Upper lobe of left lung (tissue), 4 donors: ENCODE results near the gene C1S.

Experiments used
- CTCF ChIP-seq, 6 experiments: fragments of 450-650 bp in 4 of 6; fragments of 200-600 bp in 2 of 6; sonication (generic) in 2 of 6; IDR thresholded peaks; one replicate each; pipeline ENCODE4 v1.5.1; 2016 to 2019; ENCODE audit warnings: antibody characterized with exemption in 6 of 6
- EP300 ChIP-seq, 4 donors: sonication (generic); formaldehyde crosslinking; IDR thresholded peaks; one replicate each; pipeline ENCODE4 v1.5.1; 2017; ENCODE audit warnings: antibody characterized with exemption in 4 of 4, control low read depth in 2 of 4
- POLR2A ChIP-seq, 4 donors: fragments of 450-650 bp; IDR thresholded peaks; one replicate each; pipeline ENCODE4 v1.5.1; 2016 to 2017; ENCODE audit warnings: antibody characterized with exemption in 4 of 4, mild to moderate bottlenecking in 2 of 4
- POLR2AphosphoS5 ChIP-seq, 2 donors: sonication (generic); formaldehyde crosslinking; IDR thresholded peaks; one replicate each; pipeline ENCODE4 v1.5.1; 2017; ENCODE audit warnings: antibody characterized with exemption in 2 of 2

DNA sequence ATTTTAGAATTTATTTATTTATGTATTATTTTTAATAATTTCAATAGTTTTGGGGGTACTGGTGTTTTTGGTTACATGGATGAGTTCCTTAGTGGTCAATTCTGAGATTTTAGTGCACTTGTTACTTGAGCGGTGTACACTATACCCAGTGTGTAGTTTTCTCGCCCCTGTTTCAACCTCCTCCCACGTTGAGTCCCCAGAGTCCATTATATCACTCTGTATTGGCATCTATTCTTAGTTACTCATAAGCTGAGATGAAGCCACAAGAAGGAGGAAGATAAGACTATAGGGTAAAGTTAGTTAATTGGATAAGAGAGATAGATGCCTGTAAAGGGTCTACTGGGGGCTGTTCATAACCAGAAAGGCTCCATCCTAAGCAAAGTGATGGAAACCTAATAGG is 4.0 kb downstream of the C1S start:
- TF ChIP-seq POLR2AphosphoS5 (IDR thresholded peaks at IDR 0.05) = no peak
- no peak for TF ChIP-seq CTCF (IDR thresholded peaks at IDR 0.05)
- no peak for TF ChIP-seq POLR2A (IDR thresholded peaks at IDR 0.05)
- no peak for TF ChIP-seq EP300 (IDR thresholded peaks at IDR 0.05)
